Thyroid gland (tissue), 4 donors: ENCODE measurements around the gene ZNF468.
"Not testable (repeated sequence)": the region's sequence is repeated elsewhere in the genome, so short reads cannot be mapped to it uniquely, and the experiment has no call there.

ENCODE experiments used
- POLR2A ChIP-seq, 2 donors: fragments of 450-650 bp; IDR thresholded peaks; one replicate each; pipeline ENCODE4 v1.6.1; 2017; ENCODE audit warnings: antibody characterized with exemption in 2 of 2, mild to moderate bottlenecking in 2 of 2, moderate library complexity in 1 of 2
- TF ChIP-seq, protein P1 (sequence below), 6 experiments: fragments of 200-600 bp in 3 of 6; fragments of 450-650 bp in 3 of 6; sonication (generic) in 3 of 6; IDR thresholded peaks; one replicate each; pipeline ENCODE4 v1.5.1; 2016 to 2019; ENCODE audit warnings: antibody characterized with exemption in 6 of 6, mild to moderate bottlenecking in 2 of 6, inconsistent platforms in 1 of 6, moderate library complexity in 1 of 6

DNA sequence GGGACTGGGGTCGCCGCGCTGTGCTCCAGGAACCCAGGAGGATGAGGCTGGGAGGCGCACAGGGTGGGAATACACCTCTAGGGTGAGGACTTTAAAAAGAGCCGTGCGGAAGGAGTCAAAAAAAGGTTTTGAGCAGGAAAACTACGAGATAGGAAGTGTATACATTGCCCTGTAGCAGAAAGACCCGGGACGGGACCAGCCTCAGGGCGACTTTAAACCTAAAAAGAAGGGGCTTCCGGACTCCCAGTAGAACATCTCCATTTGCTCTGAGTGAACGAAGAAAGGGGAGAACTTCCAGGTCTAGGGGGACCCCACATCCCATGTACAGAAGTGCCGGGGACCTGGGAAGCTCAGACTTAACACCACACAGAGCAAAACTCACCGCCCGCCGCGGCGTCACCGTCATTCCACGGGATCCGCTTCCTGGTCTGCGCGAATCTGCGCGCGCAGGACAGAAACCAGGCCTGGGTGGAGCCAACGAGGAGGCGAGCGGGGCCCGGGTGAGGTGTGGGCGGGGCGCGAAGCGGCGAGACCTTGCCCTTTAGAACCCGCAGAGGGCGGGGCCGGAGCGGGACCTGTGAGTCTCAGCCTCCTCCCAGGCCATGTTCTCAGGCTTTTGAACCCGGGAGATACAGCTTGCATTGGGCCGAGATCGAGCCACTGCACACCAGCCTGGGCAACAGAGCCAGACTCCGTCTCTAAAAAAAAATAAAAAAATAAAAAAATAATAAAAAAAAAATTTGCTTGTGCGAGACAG lies 36.0 kb downstream of the ZNF468 start, which contains the start of gene ZNF28:
- TF ChIP-seq, protein P1, sequence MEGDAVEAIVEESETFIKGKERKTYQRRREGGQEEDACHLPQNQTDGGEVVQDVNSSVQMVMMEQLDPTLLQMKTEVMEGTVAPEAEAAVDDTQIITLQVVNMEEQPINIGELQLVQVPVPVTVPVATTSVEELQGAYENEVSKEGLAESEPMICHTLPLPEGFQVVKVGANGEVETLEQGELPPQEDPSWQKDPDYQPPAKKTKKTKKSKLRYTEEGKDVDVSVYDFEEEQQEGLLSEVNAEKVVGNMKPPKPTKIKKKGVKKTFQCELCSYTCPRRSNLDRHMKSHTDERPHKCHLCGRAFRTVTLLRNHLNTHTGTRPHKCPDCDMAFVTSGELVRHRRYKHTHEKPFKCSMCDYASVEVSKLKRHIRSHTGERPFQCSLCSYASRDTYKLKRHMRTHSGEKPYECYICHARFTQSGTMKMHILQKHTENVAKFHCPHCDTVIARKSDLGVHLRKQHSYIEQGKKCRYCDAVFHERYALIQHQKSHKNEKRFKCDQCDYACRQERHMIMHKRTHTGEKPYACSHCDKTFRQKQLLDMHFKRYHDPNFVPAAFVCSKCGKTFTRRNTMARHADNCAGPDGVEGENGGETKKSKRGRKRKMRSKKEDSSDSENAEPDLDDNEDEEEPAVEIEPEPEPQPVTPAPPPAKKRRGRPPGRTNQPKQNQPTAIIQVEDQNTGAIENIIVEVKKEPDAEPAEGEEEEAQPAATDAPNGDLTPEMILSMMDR (IDR thresholded peaks at IDR 0.05) = not testable (repeated sequence)
- peak in 1 of 2 donors; percentile 12 for TF ChIP-seq POLR2A (IDR thresholded peaks at IDR 0.05)
